CD14-positive monocyte (primary cell): ENCODE data around the gene PANK4. TPM values are rescaled to one million over a fixed set of nuclear protein-coding genes. Genes with fewer than 3 reads are reported as not detected.

Source experiments
- DNase-seq, 3 donors: peaks; one replicate each; pipeline ENCODE4 v3.0.0-alpha.2; 2011 to 2022
- H2AFZ ChIP-seq: 2 replicates; pipeline ENCODE4 v1.6.0; 2012; ENCODE audit warnings: mild to moderate bottlenecking, low read depth, low read length, inconsistent platforms; ENCODE audit not compliant: insufficient read depth, poor library complexity, severe bottlenecking
- H3K27ac ChIP-seq, 2 donors: 1 replicate in 1 of 2; 2 replicates in 1 of 2; pipeline ENCODE4 v1.5.1; 2012 to 2013; ENCODE audit warnings: low read length in 2 of 2, control low read depth in 1 of 2, inconsistent platforms in 1 of 2, low read depth in 1 of 2, mild to moderate bottlenecking in 1 of 2
- H3K27me3 ChIP-seq, 2 donors: one replicate each; pipeline versions ENCODE4 v1.6.0 to v1.6.1; 2011 to 2013; ENCODE audit warnings: low read length in 2 of 2; ENCODE audit not compliant: control insufficient read depth in 2 of 2, insufficient read depth in 2 of 2
- H3K36me3 ChIP-seq, 2 donors: replicated peaks in 1 of 2; 1 replicate in 1 of 2; 2 replicates in 1 of 2; pipeline versions ENCODE4 v1.5.1 to v1.6.1; 2012 to 2013; ENCODE audit warnings: low read length in 2 of 2, control low read depth in 1 of 2, inconsistent platforms in 1 of 2, mild to moderate bottlenecking in 1 of 2; ENCODE audit not compliant: insufficient read depth in 2 of 2, control insufficient read depth in 1 of 2
- H3K4me1 ChIP-seq, 2 donors: 1 replicate in 1 of 2; 2 replicates in 1 of 2; pipeline versions ENCODE4 v1.5.1 to v1.6.1; 2012 to 2013; ENCODE audit warnings: low read length in 2 of 2, control low read depth in 1 of 2, inconsistent platforms in 1 of 2, mild to moderate bottlenecking in 1 of 2, moderate library complexity in 1 of 2; ENCODE audit not compliant: insufficient read depth in 2 of 2, control insufficient read depth in 1 of 2
- H3K4me2 ChIP-seq: replicated peaks from 2 replicates; pipeline ENCODE3; 2012; ENCODE audit warnings: low read length, moderate library complexity, mild to moderate bottlenecking; ENCODE audit not compliant: poor library complexity, severe bottlenecking; ENCODE audit errors: extremely low read depth
- H3K4me3 ChIP-seq, 3 experiments: fragments of 200-600 bp in 1 of 3; sonication (generic) in 1 of 3; replicated peaks in 1 of 3; 1 replicate in 2 of 3; 2 replicates in 1 of 3; pipeline ENCODE4 v1.5.1; 2011 to 2013; ENCODE audit warnings: low read length in 3 of 3, mild to moderate bottlenecking in 3 of 3, control low read depth in 2 of 3, low read depth in 2 of 3, inconsistent platforms in 1 of 3, moderate library complexity in 1 of 3
- H3K79me2 ChIP-seq: 2 replicates; pipeline ENCODE4 v1.6.0; 2012; ENCODE audit warnings: mild to moderate bottlenecking, control low read depth, inconsistent platforms, low read length, moderate library complexity; ENCODE audit not compliant: insufficient read depth
- H3K9ac ChIP-seq: 2 replicates; pipeline ENCODE4 v1.6.0; 2017; ENCODE audit warnings: low read length, mild to moderate bottlenecking; ENCODE audit not compliant: insufficient read depth, poor library complexity, severe bottlenecking
- H3K9me3 ChIP-seq, 2 donors: replicated peaks in 1 of 2; 1 replicate in 1 of 2; 2 replicates in 1 of 2; pipeline versions ENCODE4 v1.5.1 to v1.6.1; 2012 to 2013; ENCODE audit warnings: low read length in 2 of 2, control low read depth in 1 of 2; ENCODE audit not compliant: control insufficient read depth in 1 of 2, insufficient read depth in 1 of 2
- H4K20me1 ChIP-seq: 2 replicates; pipeline ENCODE4 v1.6.0; 2012; ENCODE audit warnings: mild to moderate bottlenecking, low read length, control low read depth, moderate library complexity; ENCODE audit not compliant: insufficient read depth
- H3K27ac Mint-ChIP-seq, 7 donors: one replicate each; pipeline ENCODE4 v1.8.0; 2020; ENCODE audit warnings: mild to moderate bottlenecking in 7 of 7, mixed read lengths in 7 of 7, moderate library complexity in 6 of 7, inconsistent platforms in 2 of 7
- H3K27me3 Mint-ChIP-seq, 3 donors: one replicate each; pipeline ENCODE4 v1.8.0; 2021 to 2022; ENCODE audit warnings: low read depth in 3 of 3, mild to moderate bottlenecking in 3 of 3, mixed read lengths in 3 of 3, moderate library complexity in 3 of 3, inconsistent platforms in 1 of 3
- H3K36me3 Mint-ChIP-seq, 2 donors: one replicate each; pipeline ENCODE4 v1.8.0; 2020; ENCODE audit warnings: mixed read lengths in 2 of 2, inconsistent platforms in 1 of 2, mild to moderate bottlenecking in 1 of 2
- H3K4me1 Mint-ChIP-seq: one replicate; pipeline ENCODE4 v1.8.0; 2020; ENCODE audit warnings: mild to moderate bottlenecking, mixed read lengths
- H3K4me3 Mint-ChIP-seq, 2 donors: one replicate each; pipeline ENCODE4 v1.8.0; 2020; ENCODE audit warnings: mild to moderate bottlenecking in 2 of 2, mixed read lengths in 2 of 2, moderate library complexity in 1 of 2
- H3K9me3 Mint-ChIP-seq, 7 donors: one replicate each; pipeline ENCODE4 v1.8.0; 2020 to 2022; ENCODE audit warnings: mixed read lengths in 7 of 7, mild to moderate bottlenecking in 6 of 7, moderate library complexity in 6 of 7, inconsistent platforms in 2 of 7
- WGBS: methylation state at CpG from one replicate; pipeline ENCODE4 v1.1.5; 2013; ENCODE audit warnings: missing lambda C conversion rate; ENCODE audit not compliant: insufficient coverage; 5-methylcytosine and 5-hydroxymethylcytosine counted together
- intact Hi-C, 2 donors: fragments of 100-400 bp; cut with micrococcal nuclease; formaldehyde crosslinking; loops; one replicate each; pipeline versions ENCODE4 v1.15.0 to v1.15.1; 2023
- polyA plus RNA-seq, 3 donors: library from polyadenylated mRNA; depleted of rRNA in 1 of 3; unstranded in 2 of 3; stranded (reverse) in 1 of 3; fragments of 300-500 nt in 2 of 3; fragments of >200 nt in 1 of 3; fragmentation: Illumina TruSeq in 2 of 3; gene quantifications; 1 replicate in 2 of 3; 2 replicates in 1 of 3; pipeline ENCODE4 v1.2.3, GENCODE V29; 2012 to 2021
- TF ChIP-seq, protein P1 (sequence below): fragments of 200-600 bp; IDR thresholded peaks from one replicate; pipeline ENCODE4 v1.8.0; 2022; ENCODE audit warnings: antibody characterized with exemption, mild to moderate bottlenecking

The PANK4 gene
- polyA plus RNA-seq, 3 donors: 11.9 to 30.2 (median 13.7) TPM

GRCh38 chr1:2481885-2482284 is 44.5 kb downstream of the PANK4 start:
- intact Hi-C loops: no loop called here

GRCh38 chr1:2480986-2481364 is 45.4 kb downstream of the PANK4 start:
- intact Hi-C loops: no loop called here
- no peak overlapping the region for H3K4me3 Mint-ChIP-seq
- peaks cover 0 to 4% (median 1%) of the 10 kb centered on the region in 3 donors for H3K27me3 Mint-ChIP-seq
- Histone ChIP-seq H3K36me3 (no peaks in the 10 kb centered on the region), H3K4me3 (no peak overlapping the region), H3K27me3 (no peaks in the 10 kb centered on the region), H2AFZ (no peak overlapping the region), H3K79me2 (no peaks in the 10 kb centered on the region), H4K20me1 (no peaks in the 10 kb centered on the region), H3K4me1 (no peaks in the 10 kb centered on the region), H3K27ac (no peak overlapping the region), H3K9ac (no peak overlapping the region), H3K9me3 (no peaks in the 10 kb centered on the region), H3K4me2 (no peak overlapping the region)
- TF ChIP-seq, protein P1, sequence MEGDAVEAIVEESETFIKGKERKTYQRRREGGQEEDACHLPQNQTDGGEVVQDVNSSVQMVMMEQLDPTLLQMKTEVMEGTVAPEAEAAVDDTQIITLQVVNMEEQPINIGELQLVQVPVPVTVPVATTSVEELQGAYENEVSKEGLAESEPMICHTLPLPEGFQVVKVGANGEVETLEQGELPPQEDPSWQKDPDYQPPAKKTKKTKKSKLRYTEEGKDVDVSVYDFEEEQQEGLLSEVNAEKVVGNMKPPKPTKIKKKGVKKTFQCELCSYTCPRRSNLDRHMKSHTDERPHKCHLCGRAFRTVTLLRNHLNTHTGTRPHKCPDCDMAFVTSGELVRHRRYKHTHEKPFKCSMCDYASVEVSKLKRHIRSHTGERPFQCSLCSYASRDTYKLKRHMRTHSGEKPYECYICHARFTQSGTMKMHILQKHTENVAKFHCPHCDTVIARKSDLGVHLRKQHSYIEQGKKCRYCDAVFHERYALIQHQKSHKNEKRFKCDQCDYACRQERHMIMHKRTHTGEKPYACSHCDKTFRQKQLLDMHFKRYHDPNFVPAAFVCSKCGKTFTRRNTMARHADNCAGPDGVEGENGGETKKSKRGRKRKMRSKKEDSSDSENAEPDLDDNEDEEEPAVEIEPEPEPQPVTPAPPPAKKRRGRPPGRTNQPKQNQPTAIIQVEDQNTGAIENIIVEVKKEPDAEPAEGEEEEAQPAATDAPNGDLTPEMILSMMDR: no peak
- no peaks in the 10 kb centered on the region for H3K9me3 Mint-ChIP-seq
- no peaks in the 10 kb centered on the region for H3K4me1 Mint-ChIP-seq
- H3K36me3 Mint-ChIP-seq: no peaks in the 10 kb centered on the region
- 97% methylated on average over 10 of the region's 12 CpGs for WGBS
- H3K27ac Mint-ChIP-seq: no peak overlapping the region
- no peak for DNase-seq

More at GRCh38 chr1:2481885-2482284, 44.5 kb downstream of the PANK4 start:
- H3K27me3 Mint-ChIP-seq: peaks cover 0 to 4% (median 1%) of the 10 kb centered on the region in 3 donors
- H3K4me2 ChIP-seq: no peak overlapping the region
- H3K36me3 Mint-ChIP-seq: no peaks in the 10 kb centered on the region
- no peaks in the 10 kb centered on the region for H4K20me1 ChIP-seq
- H3K9me3 Mint-ChIP-seq: no peaks in the 10 kb centered on the region
- TF ChIP-seq, protein P1: no peak
- H3K4me3 ChIP-seq: no peak overlapping the region
- H3K27ac Mint-ChIP-seq: no peak overlapping the region
- H3K4me3 Mint-ChIP-seq: no peak overlapping the region
- H3K79me2 ChIP-seq: no peaks in the 10 kb centered on the region
- H3K9ac ChIP-seq: no peak overlapping the region
- no peaks in the 10 kb centered on the region for H3K27me3 ChIP-seq
- no peaks in the 10 kb centered on the region for H3K4me1 Mint-ChIP-seq
- no peaks in the 10 kb centered on the region for H3K9me3 ChIP-seq
- H2AFZ ChIP-seq: no peak overlapping the region
- DNase-seq: no peak
- no peaks in the 10 kb centered on the region for H3K36me3 ChIP-seq
- 84% methylated on average over 7 of the region's 10 CpGs for WGBS
- H3K27ac ChIP-seq: no peak overlapping the region
- H3K4me1 ChIP-seq: no peaks in the 10 kb centered on the region
